GM18519 (cell line): ENCODE measurements around the gene LRMDA.

ENCODE experiments used
- ATAC-seq: cut with Tn5 transposase; IDR thresholded peaks from one replicate; pipeline ENCODE4 v1.9.1; 2021; ENCODE audit warnings: mild to moderate bottlenecking, moderate library complexity; ENCODE audit not compliant: unreplicated experiment, low FRiP score

LRMDA gene

DNA sequence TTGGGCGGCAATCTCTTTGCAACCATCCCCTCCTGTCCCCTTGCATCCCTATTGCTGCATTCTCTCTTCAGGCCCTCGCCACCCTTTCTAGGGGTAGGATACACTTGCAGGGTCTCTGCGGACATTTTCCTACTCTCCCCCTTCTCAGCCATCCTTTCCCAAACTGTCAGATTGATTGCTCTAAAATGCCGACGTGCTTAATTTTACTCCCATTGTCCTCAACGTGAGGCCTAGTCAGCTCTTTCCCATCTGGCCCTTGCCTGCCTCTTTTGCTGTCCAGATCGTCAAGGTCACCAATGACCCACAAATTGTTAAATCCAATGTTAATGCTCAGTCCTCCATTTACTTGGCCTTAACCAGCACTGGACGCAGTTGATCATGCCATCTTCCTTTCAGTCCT lies 12.7 kb upstream of the LRMDA start:
- ATAC-seq, result no peak

DNA sequence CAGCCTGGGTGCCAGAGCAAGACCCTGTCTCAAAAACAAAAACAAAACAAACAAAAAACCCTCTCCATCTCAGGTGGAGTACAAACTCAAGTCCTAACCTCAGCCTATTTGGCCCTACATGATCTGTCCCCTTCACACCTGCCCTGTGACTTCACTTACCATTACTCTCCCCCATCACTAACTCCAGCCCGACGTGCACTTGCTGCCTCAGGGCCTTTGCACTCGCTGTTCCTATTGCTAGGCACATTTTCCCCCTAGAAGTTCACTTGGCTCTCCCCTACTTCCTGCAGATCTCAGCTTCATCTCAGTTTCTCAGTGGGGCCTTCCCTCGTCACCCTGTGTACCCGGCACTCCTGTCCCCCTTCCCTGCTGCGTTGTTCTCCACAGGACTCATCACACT lies 8.5 kb upstream of the LRMDA start:
- ATAC-seq, result no peak

DNA sequence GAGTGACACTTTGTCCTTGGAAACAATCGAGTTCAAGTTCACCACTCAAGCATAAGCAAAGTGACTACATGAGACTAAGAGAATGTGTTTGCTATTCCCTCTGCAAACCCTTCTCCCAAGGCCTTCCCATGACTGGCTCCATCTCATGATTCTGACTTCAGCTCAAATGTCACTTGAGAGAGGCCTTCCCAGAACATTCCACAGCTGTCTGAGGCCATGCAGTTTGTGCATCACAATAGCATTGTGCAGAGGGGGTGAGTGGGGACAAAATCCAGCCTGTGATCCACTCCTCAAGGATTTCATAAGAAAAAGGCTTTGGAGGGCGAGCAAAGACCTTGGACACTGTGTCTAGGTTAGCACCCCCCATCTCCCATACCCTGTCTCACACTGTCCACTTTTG lies 6.9 kb upstream of the LRMDA start:
- ATAC-seq, result no peak

DNA sequence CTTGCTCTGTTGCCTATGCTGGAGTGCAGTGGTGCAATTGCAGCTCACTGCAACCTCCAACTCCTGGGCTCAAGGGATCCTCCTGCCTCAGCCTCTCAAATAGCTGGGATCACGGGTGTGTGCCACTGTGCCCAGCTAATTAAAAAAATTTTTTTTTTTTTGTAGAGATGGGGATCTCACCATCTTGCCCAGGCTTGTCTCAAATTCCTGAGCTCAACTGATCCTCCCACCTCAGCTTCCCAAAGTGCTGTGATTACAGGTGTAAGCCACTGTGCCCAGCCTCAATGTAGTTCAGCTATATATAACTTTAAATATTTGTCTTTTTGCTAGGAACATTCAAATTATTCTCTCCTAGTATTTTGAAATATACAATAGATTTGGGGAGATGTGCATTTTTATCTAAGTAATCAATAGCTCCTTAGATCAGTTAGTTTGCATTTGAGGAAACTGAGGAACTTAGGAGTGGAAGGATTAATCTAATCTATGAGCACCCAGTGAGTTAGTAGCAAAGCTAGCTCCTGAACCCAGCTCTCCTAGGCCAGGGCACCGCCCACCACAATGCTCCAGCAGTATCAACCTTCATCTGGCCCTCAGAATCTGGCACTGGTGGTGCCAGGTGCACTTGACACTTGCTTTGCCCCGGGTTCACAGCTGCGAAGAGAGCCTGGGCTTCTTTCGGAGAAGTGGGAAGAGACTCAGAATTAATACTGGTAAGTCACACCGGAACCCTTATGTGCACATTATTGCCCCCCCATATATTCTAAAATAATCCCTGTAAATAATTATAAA lies 5.9 kb upstream of the LRMDA start:
- ATAC-seq, result no peak

DNA sequence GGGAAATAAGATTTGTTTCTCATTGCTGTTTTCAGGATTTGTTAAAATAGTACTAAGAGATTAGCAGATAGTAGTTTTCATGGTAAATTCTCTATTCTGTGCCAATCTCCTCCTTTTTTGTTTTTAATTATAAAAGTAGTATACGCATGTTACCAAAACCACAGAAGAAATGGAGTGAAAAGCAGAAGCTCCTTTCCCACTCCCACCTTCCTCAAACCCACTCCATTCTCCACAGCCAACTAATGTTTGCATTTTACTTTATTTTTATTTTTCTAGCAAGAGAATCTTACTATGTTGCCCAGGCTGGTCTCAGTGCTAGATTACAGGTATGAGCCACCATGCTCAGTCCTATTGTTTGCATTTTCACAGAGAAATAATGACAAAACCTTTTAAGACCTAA lies 4.5 kb upstream of the LRMDA start:
- ATAC-seq, result no peak

DNA sequence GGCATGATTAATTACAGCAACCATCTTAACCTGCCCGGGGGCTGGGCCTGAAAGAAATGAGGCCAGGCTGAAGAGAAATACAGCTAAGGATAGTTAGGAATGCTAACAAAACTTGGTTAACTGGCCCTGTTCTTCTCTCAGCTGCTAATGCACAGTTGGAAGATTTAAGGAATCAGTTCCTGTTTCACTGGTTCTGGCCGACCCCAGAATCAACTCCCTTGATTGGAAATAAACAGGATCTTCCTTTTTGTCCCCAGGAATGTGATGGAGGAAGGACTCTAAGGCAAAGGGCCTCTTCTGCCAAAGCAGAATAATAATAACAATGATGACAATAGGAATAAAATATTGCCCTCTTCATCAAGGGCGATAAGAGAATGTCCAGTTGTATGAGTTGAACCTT lies 3.5 kb upstream of the LRMDA start:
- no peak for ATAC-seq

DNA sequence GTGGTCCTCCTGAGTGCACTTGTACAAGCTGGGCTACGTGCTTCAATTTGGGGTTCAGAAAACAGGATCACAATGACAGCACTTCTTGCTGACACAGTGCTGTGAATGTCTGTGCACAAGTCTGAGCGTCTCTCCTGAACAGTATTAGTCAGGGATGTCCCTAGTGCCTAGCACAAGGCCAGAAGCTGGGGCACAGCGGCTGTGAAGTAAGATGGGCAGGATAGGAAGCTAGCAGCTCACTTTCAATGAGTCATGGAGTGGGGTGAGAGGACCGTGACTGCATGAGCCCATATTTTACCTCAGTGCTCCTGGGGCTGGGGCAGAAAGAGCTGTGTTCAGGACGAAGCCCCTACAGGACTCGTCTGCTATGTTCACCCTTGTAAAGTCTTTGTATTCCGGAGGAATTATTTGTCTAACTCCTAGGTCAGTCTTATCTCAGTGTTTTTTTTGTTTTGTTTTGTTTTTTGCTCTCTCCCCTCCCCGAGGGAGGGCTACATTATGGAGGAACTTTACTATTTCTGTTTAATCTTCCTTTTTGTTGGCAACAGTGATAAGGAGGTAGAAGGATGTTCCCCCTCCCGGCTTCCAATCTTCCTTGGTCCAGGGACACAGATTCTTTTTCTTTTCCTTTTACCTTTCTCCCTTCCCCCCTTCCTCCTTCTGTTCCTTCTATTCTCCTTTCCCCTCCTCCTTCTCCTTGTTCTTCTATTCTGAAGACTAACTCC lies 2.8 kb upstream of the LRMDA start:
- no peak for ATAC-seq

DNA sequence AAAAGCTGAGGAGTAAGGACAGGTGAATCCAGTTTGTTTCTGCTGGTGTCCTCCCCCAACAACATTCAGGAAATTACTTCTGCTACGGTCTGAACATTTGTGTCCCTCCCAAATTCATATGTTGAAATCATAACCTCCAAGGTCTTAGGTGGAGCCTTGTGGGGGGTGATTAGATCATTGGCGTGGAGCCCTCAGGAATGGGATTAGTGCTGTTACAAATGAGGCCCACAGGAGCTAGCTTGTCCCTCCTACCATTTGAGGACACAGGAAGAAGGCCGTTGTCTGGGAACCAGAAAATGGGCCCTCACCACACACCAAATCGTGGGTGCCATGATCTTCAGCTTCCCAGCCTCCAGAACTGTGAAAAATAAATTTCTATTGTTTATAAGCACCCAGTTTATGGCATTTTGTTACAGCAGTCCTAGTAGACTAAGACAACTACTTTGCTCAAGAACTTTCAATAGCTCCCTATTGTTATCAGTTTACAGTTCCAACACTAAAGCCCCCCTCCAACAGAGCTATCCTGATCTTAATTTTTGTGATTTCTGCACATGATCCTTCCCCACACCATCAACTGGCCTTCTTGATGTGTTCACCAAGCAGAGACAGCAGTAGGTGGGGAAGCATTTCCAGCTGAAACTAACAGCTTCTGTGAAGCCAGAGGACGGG lies 2.1 kb upstream of the LRMDA start:
- no peak for ATAC-seq

DNA sequence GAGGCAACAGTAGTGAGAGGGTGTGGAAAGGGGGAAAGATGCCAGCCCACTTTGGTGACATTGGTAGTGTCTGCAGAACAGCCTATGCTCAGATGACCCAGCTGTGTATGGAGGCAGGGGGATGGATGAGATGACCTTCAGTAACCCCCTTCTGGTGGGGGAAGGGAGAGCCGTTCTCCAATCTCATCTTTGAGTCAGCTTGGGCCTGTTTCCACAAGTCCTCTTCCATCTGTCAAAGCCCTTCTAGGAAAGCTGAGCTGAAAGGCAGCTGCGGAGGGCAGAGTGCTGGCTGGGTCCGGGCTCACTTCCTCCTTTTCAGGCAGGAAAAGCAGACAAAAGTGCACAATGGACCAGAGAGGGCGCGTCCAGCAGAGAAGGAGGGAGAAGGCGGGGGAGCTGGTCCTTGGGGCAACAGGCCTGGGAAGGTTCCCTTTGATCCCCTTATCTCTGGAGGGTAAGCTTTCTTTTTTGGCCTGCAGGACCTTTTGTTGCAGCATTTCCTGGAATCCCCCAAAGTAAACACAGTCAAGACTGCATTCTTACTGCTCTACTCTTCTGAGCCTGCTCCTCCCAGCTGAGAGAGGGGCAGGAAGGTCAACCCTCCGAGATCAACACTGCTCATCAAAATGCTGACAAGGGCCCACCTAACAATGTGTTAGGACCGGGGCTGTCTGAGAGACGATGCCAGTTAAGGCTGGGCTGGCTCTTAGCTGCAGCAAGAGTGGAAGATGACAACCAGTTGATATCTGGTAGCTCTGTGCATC lies 1.2 kb upstream of the LRMDA start:
- ATAC-seq, result no peak

DNA sequence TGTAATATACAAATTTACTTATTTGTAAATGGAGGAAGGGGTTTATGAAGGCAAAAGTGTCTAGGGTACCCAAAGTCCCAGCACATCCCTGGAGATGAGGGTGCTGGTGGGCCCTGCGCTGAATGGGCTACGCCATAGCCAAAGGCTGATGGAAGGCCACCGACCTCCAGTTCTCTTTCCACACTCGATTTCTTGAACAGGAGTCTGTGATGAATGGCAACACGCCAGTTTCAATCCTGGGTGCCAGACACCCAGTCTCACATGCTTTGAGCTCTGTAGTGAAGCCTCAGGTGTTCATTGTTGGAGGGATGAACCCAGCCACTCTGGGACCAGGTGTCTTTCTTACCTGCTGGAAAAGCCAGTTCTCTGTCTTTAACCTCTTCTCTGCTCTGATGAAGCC lies 752 bp downstream of the LRMDA start:
- no peak for ATAC-seq

DNA sequence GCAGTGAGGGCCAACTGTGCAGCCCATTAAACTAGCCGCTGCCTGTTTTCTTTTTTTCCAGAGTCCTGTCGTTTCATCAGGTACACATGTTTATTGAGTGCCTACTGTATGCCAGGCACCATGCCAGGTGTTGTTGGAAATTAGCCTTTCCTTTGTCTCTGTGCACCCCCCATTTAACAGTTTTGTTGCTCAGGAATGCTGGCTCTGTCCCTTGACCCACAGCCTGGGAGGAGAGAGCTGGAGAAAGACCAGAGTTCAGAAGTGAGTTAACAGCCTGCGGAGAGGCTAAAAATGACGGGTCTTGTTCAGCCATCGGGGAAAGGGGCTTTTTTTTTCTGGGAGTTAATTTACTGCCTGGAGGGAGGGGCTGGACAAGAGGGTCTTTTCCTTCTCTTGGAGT lies 1.3 kb downstream of the LRMDA start:
- no peak for ATAC-seq

DNA sequence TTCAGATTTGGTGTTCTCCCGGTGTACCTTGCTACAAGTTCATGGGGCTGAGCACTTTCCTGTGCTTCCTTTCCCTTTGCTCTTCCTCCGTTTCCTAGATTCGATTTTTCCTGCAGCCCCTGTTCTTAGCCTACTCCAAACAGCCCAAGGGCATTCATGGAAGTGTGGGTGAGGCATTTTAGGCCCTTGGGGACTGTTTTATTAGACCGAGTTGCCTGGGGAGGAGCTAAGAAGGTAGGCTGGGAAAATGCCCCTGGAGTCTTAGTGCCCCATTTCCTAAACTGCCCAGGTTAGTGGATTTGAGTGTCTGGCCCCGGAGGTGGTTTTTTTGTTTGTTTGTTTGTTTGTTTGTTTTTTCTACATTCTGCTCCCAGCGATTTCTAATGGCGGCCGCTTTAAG lies 1.8 kb downstream of the LRMDA start:
- ATAC-seq, result no peak

DNA sequence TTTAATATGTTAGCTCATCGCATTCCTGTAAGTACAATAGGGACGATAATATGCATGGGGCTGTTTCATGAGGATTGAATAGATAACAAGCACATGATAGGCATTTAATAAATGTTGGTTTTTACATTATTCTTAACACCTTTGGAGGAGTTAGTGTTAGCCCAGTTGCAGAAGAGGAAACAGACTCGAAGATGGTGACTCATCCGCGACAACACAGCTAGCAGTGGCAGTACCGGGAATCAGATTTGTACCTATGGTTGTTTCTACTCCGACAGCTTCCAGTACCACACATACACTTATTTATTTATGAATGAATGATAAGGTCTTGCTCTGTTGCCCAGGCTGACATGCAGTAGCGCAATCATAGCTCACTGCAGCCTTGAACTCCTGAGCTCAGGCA lies 2.9 kb downstream of the LRMDA start:
- ATAC-seq, result no peak

DNA sequence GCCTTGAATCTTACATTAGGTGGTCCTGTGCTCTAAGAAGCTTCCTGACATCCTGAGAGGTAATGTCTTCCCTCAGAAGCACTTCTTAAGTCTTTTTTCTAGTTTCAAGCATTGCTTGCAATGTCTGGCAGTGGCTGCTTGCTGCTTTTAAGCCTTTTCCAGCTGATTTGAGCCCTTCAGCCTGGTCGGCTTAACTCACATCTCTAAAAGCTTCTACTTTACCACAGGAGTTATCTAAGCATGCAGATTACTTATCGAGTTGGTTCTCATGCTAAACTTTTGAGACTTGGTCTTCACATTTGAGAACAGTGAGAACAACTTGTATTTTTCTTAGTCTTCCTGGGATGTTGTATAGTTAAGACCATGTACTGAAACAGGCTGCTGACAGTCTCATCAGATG lies 3.9 kb downstream of the LRMDA start:
- no peak for ATAC-seq

DNA sequence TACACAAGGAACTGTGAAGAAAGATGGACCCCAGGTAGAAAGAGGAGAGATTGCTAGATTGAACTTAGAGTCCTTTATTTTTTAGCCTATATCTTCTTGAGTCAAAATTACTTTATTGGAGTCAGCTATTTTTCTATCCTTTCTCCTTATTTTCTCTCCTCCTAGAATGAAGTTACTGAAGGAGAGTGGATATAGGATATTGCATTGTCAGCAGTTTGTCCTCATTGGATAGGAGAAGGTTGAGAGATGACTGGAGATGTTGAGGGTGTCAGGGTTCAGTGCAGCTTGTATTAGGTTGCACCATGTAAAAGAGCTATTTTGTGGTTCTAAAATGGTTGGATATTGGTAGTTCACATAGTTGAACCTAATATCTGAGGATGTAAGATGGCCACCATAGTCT lies 5.5 kb downstream of the LRMDA start:
- ATAC-seq, result no peak

DNA sequence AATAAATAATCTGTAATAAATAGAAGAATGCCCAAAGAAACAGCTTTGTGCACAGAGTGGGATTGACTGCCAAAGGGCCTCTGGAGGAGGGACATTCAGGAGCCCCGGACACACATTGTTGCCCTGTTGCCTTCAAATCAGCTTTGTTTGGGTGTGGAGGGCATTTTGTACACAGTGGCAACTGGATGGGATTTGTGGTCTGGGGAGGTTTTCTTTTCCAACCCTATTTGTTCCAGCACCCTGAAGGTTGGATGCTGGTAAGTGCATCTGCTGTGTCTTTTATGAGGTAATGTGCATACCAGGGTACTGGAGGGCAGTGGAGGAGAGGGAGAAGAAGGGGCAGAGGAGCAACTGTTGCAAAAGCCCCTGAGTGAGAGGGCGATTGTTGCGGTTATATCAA lies 6.3 kb downstream of the LRMDA start:
- no peak for ATAC-seq

DNA sequence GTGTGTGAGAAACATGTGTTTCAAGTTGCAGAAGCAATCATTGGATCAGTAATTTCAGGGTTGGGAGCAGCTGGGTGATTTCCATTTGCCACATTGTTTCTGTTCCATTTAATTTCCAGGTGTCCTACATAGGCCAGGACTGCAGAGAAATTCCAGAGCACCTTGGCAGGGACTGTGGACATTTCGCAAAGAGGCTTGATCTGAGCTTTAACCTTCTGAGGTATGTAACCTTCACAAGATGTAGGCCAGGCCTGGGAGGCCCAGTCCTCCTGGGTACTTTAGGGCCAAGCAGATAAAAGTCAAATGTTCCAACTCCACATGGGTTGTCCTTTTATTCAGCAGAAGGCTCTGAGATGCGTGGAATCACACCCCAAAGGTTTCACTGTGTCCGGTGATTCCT lies 6.9 kb downstream of the LRMDA start:
- ATAC-seq, result no peak

DNA sequence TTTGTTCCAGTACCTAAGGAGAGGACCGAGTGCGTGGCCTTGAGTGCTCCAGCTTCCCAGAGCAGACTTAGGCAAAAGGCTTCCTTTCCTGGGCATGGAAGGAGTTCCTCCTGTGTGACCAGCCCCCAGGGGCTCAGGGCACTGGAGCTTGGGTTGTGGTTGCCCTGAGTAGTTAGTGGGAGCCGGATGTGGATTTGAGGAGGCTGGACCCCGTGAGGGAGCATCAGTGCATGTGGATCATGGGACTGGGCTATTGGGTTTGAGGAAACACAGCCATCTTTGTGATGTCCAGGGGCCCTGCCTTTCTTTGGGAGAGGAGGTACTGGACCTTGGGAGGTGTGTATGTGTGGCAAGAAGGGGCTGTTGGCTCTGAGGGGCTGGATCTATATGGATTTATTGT lies 8.4 kb downstream of the LRMDA start:
- ATAC-seq, result no peak

DNA sequence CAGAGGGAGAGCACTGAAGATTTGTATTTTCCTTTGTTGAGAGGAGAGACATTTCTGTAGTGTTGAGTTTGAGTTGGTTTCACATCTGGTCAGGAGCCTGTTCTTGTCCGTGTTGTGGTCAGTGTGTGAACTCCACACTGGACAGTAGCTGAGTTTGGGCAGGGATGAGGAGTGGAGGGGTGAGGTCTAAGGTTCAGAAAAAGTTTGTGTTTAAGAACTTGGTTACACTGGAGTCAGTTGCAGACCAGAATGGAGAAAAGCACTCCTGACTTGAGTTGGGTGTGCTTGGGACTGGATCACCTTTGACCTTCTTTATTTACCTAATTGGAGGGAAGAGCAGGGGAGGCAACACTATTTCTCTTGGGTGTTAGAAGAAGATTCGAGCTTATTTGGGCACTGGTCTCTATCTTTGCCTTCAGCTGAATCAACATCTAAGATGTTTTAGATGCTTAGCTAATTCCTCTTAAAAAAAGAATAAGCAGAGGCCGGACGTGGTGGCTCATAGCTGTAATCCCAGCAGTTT lies 8.9 kb downstream of the LRMDA start:
- ATAC-seq, result no peak

DNA sequence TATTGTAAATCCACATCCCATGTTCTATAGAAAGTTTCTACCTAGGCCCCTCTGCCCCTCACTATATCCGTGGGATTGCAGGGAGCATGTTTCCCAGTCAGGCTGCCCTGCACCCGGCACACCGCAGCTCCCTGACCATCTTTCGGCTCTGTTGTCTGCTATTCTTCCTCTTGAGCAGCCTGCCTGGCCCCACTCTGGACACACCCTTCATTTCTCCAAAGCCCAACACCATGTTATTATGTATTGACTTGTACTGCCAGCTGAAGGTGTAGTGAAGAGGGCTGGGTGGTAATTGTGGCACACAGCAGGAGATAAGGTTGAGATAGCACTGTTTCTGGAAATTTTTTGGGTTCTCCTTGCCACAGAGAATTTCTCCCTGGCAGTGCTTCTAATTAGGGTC lies 9.8 kb downstream of the LRMDA start:
- ATAC-seq, result no peak

DNA sequence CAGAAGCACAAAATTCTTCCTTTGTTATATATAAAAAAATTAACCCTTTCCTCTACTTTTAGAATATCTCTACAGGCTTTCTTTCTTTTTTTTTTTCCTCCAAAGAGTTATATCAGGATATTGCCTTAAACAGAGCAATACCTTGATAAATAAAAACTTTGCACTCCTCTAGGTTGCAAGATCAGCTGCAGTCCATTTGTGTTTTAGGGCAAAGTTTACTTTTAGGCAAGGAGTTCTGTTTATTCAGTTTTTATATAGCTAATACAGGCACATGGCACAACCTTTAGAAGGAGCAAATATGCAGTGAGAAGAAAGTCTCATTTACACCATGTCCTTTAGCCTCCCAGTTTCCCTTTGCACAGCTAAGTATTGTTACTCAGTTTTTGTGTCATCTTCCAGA lies 10.3 kb downstream of the LRMDA start:
- ATAC-seq, result no peak
